Measurements from ENCODE around the gene ATF6. TPM values are rescaled to one million over a fixed set of nuclear protein-coding genes. Genes with fewer than 3 reads are reported as not detected.

ATF6 gene
- total RNA-seq, 1 experiment from 2014 or later = 10.6 TPM

GRCh38 chr1:161739865-161740566 lies 26.1 kb upstream of the ATF6 start:
- ChIA-PET POLR2A (no interaction called here), CTCF (interaction anchor here (0.6 to 3.2 kb wide), 8 partner anchors 9 to 256 kb away, joined by 3 to 24 read pairs (median 10); partner anchors contain the start of gene DUSP12)
- TF ChIP-seq ZNF138 (CRISPR knock-in tag; conservative IDR thresholded peaks at IDR 0.05) (no peak), TEAD4 (CRISPR knock-in tag; IDR thresholded peaks at IDR 0.05) (no peak), NFATC4 (CRISPR knock-in tag; IDR thresholded peaks at IDR 0.05) (no peak), TEAD1 (CRISPR knock-in tag; IDR thresholded peaks at IDR 0.05) (no peak), E2F5 (CRISPR knock-in tag; IDR thresholded peaks at IDR 0.05) (no peak), PRRX2 (CRISPR knock-in tag; IDR thresholded peaks at IDR 0.05) (no peak), CBFB (CRISPR knock-in tag; IDR thresholded peaks at IDR 0.05; ENCODE audit: low read depth) (no peak), PRDM15 (CRISPR knock-in tag; IDR thresholded peaks at IDR 0.05) (no peak)
- TF ChIP-seq, protein P1, sequence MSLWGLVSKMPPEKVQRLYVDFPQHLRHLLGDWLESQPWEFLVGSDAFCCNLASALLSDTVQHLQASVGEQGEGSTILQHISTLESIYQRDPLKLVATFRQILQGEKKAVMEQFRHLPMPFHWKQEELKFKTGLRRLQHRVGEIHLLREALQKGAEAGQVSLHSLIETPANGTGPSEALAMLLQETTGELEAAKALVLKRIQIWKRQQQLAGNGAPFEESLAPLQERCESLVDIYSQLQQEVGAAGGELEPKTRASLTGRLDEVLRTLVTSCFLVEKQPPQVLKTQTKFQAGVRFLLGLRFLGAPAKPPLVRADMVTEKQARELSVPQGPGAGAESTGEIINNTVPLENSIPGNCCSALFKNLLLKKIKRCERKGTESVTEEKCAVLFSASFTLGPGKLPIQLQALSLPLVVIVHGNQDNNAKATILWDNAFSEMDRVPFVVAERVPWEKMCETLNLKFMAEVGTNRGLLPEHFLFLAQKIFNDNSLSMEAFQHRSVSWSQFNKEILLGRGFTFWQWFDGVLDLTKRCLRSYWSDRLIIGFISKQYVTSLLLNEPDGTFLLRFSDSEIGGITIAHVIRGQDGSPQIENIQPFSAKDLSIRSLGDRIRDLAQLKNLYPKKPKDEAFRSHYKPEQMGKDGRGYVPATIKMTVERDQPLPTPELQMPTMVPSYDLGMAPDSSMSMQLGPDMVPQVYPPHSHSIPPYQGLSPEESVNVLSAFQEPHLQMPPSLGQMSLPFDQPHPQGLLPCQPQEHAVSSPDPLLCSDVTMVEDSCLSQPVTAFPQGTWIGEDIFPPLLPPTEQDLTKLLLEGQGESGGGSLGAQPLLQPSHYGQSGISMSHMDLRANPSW (CRISPR knock-in tag; conservative IDR thresholded peaks at IDR 0.05; ENCODE audit: low read depth) = no peak
- Mint-ChIP-seq H3K27me3 (ENCODE audit: low read depth) (0 out of 2 replicates have a peak, but pooled peaks cover under 1% of the 10 kb centered on the region), H3K27ac (no peak overlapping the region), H3K4me1 (peaks cover 39% of the 10 kb centered on the region), H3K4me3 (no peak overlapping the region), H3K36me3 (no peaks in the 10 kb centered on the region), H3K9me3 (no peaks in the 10 kb centered on the region)
- ATAC-seq (no peak), DNase-seq (ENCODE audit: low spot score) (no peak)

GRCh38 chr1:161740921-161741320 lies 25.2 kb upstream of the ATF6 start:
- POLR2A ChIA-PET = no interaction called here
- ATAC-seq (no peak), DNase-seq (ENCODE audit: low spot score) (no peak)
- Mint-ChIP-seq H3K9me3 (no peaks in the 10 kb centered on the region), H3K27me3 (ENCODE audit: low read depth) (peaks cover 6% of the 10 kb centered on the region; the same call in 1 of the 2 replicates), H3K27ac (no peak overlapping the region), H3K36me3 (no peaks in the 10 kb centered on the region), H3K4me3 (no peak overlapping the region), H3K4me1 (peaks cover 36% of the 10 kb centered on the region)
- CTCF ChIA-PET = interaction anchor here (0.9 to 2.0 kb wide), 11 partner anchors 8 to 296 kb away, joined by 3 to 15 read pairs (median 4); partner anchors contain the start of gene DUSP12
- TF ChIP-seq TP53 (CRISPR knock-in tag; IDR thresholded peaks at IDR 0.05) = no peak
- TF ChIP-seq, protein P2, sequence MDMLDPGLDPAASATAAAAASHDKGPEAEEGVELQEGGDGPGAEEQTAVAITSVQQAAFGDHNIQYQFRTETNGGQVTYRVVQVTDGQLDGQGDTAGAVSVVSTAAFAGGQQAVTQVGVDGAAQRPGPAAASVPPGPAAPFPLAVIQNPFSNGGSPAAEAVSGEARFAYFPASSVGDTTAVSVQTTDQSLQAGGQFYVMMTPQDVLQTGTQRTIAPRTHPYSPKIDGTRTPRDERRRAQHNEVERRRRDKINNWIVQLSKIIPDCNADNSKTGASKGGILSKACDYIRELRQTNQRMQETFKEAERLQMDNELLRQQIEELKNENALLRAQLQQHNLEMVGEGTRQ (CRISPR knock-in tag; IDR thresholded peaks at IDR 0.05) = no peak
- TF ChIP-seq, protein P3, sequence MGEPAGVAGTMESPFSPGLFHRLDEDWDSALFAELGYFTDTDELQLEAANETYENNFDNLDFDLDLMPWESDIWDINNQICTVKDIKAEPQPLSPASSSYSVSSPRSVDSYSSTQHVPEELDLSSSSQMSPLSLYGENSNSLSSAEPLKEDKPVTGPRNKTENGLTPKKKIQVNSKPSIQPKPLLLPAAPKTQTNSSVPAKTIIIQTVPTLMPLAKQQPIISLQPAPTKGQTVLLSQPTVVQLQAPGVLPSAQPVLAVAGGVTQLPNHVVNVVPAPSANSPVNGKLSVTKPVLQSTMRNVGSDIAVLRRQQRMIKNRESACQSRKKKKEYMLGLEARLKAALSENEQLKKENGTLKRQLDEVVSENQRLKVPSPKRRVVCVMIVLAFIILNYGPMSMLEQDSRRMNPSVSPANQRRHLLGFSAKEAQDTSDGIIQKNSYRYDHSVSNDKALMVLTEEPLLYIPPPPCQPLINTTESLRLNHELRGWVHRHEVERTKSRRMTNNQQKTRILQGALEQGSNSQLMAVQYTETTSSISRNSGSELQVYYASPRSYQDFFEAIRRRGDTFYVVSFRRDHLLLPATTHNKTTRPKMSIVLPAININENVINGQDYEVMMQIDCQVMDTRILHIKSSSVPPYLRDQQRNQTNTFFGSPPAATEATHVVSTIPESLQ (CRISPR knock-in tag; IDR thresholded peaks at IDR 0.05) = no peak
- no peak for TF ChIP-seq GTF2I (CRISPR knock-in tag; conservative IDR thresholded peaks at IDR 0.05)
- no peak for TF ChIP-seq NFYB (CRISPR knock-in tag; conservative IDR thresholded peaks at IDR 0.05; ENCODE audit: low read depth)
- no peak for TF ChIP-seq ETV6 (CRISPR knock-in tag; IDR thresholded peaks at IDR 0.05)
- no peak for TF ChIP-seq ZNF317 (CRISPR knock-in tag; IDR thresholded peaks at IDR 0.05; ENCODE audit: borderline replicate concordance, low read depth)
- no peak for TF ChIP-seq SMAD3 (CRISPR knock-in tag; IDR thresholded peaks at IDR 0.05; ENCODE audit: borderline replicate concordance)
- TF ChIP-seq ZNF232 (CRISPR knock-in tag; IDR thresholded peaks at IDR 0.05) = no peak
- TF ChIP-seq GRHL2 (CRISPR knock-in tag; IDR thresholded peaks at IDR 0.05; ENCODE audit: insufficient replicate concordance, severe bottlenecking) = no peak
- no peak for TF ChIP-seq PRDM15 (CRISPR knock-in tag; IDR thresholded peaks at IDR 0.05)
- no peak for TF ChIP-seq ZNF423 (CRISPR knock-in tag; IDR thresholded peaks at IDR 0.05)

All from WTC11 (cell line).